Activated T-cell treated with anti-CD3 and anti-CD28 coated beads, Interleukin-2, amount 50 U/mL, for 24 hours (primary cell): ENCODE results near the gene UBFD1.
"Not testable (repeated sequence)": the region's sequence is repeated elsewhere in the genome, so short reads cannot be mapped to it uniquely, and the experiment has no call there.

Experiments used
- DNase-seq: peaks from one replicate; pipeline ENCODE4 v3.0.0-alpha.2; 2020
- H3K27ac Mint-ChIP-seq: 2 replicates; pipeline ENCODE4 v1.8.0; 2020; ENCODE audit warnings: mild to moderate bottlenecking, mixed read lengths
- H3K27me3 Mint-ChIP-seq: 2 replicates; pipeline ENCODE4 v1.8.0; 2020; ENCODE audit warnings: mixed read lengths
- H3K36me3 Mint-ChIP-seq: 2 replicates; pipeline ENCODE4 v1.8.0; 2020; ENCODE audit warnings: low read depth, mixed read lengths
- H3K4me1 Mint-ChIP-seq: 2 replicates; pipeline ENCODE4 v1.8.0; 2020; ENCODE audit warnings: low read depth, mixed read lengths
- H3K4me3 Mint-ChIP-seq: 2 replicates; pipeline ENCODE4 v1.8.0; 2020; ENCODE audit warnings: mild to moderate bottlenecking, moderate library complexity, mixed read lengths
- H3K9me3 Mint-ChIP-seq: 2 replicates; pipeline ENCODE4 v1.8.0; 2020; ENCODE audit warnings: mixed read lengths

Gene UBFD1

GRCh38 chr16:23538919-23539278 is 18.6 kb upstream of the UBFD1 start:
- Mint-ChIP-seq H3K4me3 (no peak overlapping the region), H3K36me3 (peaks cover 93% of the 10 kb centered on the region), H3K9me3 (no peaks in the 10 kb centered on the region), H3K27me3 (no peaks in the 10 kb centered on the region), H3K4me1 (peaks cover 10% of the 10 kb centered on the region), H3K27ac (peak overlapping the region; percentile 87)
- DNase-seq = no peak

DNA sequence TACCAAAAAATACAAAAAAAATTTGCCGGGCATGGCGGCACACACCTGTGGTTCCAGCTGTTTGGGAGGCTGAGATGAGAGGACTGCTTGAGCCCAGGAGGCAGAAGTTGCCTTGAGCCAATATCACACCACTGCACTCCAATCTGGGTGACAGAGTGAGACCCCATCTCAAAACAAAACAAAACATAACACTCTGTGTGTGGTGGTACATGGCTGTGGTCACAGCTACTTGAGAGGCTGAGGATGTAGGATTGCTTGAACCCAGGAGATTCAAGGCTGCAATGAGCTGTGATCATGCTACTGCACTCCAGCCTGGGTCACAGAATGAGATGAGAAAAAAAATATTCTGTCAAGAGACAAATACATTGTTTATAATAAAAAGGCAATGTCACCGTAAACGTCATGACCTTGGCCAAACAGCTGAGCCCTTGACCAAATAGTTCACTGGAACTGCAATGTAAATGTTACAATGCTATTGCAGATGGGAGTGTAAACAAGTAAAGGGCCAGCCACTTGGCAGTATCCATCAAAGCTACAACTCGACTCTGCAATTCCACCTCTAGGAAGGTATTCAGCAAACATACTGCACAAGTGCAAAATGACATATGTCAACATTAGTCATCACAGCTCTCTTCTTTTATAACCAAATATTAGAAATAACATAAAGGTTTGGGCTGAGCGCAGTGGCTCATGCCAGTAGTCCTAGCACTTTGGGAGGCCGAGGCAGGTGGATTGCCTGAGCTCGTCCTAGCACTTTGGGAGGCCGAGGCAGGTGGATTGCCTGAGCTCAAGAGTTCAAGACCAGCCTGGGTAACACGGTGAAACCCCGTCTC is 17.3 kb upstream of the UBFD1 start:
- Mint-ChIP-seq H3K4me1 (peaks cover 10% of the 10 kb centered on the region), H3K27ac (no peak overlapping the region), H3K9me3 (no peaks in the 10 kb centered on the region), H3K27me3 (no peaks in the 10 kb centered on the region), H3K36me3 (peaks cover 92% of the 10 kb centered on the region), H3K4me3 (no peak overlapping the region)
- DNase-seq = no peak

DNA sequence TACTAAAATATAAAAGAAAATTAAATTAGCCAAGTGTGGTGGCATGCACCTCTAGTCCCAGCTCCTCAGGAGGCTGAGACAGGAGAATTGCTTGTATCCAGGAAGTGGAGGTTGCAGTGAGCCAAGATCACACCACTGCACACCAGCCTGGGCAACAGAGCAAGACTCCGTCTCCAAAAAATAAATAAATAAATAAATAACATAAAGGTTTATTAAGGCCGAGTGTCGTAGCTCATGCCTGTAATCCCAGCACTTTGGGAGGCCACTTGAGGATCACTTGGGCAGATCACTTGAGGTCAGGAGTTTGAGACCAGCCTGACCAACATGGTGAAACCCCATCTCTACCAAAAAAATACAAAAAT is 16.7 kb upstream of the UBFD1 start:
- peaks cover 92% of the 10 kb centered on the region for H3K36me3 Mint-ChIP-seq
- not testable (repeated sequence) for H3K4me3 Mint-ChIP-seq, H3K9me3 Mint-ChIP-seq, H3K27ac Mint-ChIP-seq, DNase-seq, H3K27me3 Mint-ChIP-seq
- peaks cover 10% of the 10 kb centered on the region for H3K4me1 Mint-ChIP-seq

GRCh38 chr16:23544436-23544835 is 13.1 kb upstream of the UBFD1 start:
- Mint-ChIP-seq H3K36me3 (peaks cover 94% of the 10 kb centered on the region), H3K27ac (no peak overlapping the region), H3K27me3 (no peaks in the 10 kb centered on the region)

DNA sequence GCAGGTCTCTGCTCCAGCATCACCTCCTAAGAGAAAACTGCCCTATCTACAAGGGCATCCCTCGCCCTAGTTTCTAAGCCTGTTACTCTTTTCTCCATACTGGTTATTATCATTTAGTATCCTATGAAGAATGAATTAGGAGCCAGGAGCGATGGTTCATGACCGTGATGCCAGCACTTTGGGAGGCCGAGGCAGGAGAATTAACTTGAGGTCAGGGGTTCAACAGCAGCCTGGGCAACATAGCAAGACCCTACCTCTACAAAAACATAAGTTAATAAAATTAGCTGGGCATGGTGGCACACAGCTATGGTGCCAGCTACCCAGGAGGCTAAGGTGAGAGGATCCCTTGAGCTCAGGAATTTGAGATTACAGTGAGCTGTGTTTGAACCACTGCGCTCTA is 7.6 kb upstream of the UBFD1 start:
- Mint-ChIP-seq H3K4me3 (no peak overlapping the region), H3K4me1 (peaks cover 6% of the 10 kb centered on the region), H3K36me3 (peaks cover 87% of the 10 kb centered on the region), H3K27ac (no peak overlapping the region), H3K9me3 (no peaks in the 10 kb centered on the region), H3K27me3 (no peaks in the 10 kb centered on the region)
- no peak for DNase-seq

More at GRCh38 chr16:23544436-23544835, 13.1 kb upstream of the UBFD1 start:
- Mint-ChIP-seq H3K4me3 (no peak overlapping the region), H3K4me1 (no peaks in the 10 kb centered on the region), H3K9me3 (no peaks in the 10 kb centered on the region)
- DNase-seq = no peak

GRCh38 chr16:23552161-23552560 is 5.4 kb upstream of the UBFD1 start:
- H3K9me3 Mint-ChIP-seq = no peaks in the 10 kb centered on the region
- peaks cover 26% of the 10 kb centered on the region for H3K4me1 Mint-ChIP-seq
- peaks cover 73% of the 10 kb centered on the region for H3K36me3 Mint-ChIP-seq
- H3K27ac Mint-ChIP-seq = no peak overlapping the region
- DNase-seq = no peak
- H3K4me3 Mint-ChIP-seq = no peak overlapping the region
- H3K27me3 Mint-ChIP-seq = no peaks in the 10 kb centered on the region

DNA sequence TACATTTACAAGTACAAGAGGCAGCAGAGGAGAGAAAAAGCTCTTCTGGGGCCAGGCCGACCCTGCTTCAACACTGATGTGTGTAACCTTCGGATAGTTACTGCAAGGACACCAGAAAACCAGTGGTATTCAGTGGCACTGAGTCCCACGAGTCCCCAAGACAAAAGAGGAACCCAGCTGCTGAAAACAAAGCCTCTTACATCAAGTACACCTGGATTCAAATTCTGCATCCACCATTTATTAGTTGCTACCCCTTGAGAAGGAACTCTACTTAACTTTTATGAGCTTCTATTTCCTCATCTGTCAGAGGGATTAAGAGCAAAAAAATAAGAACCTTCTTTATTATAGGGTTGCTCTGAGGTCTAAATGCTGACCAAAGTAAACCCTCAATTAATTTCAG is 3.0 kb upstream of the UBFD1 start:
- Mint-ChIP-seq H3K4me1 (peaks cover 38% of the 10 kb centered on the region), H3K27me3 (no peaks in the 10 kb centered on the region), H3K4me3 (no peak overlapping the region), H3K9me3 (no peaks in the 10 kb centered on the region), H3K27ac (peak overlapping the region; percentile 56), H3K36me3 (peaks cover 61% of the 10 kb centered on the region)
- no peak for DNase-seq

DNA sequence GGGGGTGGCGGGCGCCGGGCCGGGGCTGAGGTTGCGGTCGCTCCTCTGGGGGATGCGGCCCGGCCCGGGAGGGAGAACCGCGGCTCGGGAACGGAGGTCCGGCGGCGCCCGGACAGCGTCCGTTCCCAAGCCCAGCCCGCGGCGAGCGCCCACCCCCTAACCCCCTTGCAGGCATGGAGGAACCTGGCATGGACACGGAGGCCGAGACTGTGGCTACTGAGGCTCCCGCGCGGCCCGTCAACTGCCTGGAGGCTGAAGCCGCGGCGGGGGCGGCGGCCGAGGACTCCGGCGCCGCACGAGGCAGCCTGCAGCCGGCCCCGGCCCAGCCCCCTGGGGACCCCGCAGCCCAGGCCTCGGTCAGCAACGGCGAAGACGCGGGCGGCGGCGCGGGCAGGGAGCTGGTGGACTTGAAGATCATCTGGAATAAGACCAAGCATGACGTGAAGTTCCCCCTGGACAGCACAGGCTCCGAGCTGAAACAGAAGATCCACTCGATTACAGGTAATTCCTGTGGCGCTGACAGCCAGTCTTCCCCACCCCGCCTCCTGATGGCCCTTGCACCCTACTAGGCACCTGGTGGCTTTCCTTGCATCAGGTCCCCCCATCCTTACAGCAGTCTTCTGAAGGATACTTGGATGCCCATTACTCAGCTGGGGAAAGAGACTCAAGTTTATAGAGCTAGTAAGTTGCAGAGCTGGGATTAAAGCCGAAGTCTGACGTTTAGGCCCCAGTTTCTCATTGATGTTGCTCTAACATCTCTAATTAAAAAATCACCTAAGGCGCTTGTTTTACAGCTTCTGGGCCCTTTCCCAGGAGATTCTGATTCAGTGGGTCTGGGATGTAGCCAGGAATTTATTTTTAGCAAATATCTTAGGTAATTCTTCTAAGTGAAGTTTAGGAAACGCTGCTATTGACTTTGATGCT is 514 bp downstream of the UBFD1 start:
- no peaks in the 10 kb centered on the region for H3K9me3 Mint-ChIP-seq
- no peak for DNase-seq
- H3K36me3 Mint-ChIP-seq = peaks cover 66% of the 10 kb centered on the region

GRCh38 chr16:23561586-23561985 is 4.1 kb downstream of the UBFD1 start:
- Mint-ChIP-seq H3K9me3 (no peaks in the 10 kb centered on the region), H3K4me3 (no peak overlapping the region), H3K4me1 (peaks cover 27% of the 10 kb centered on the region), H3K27ac (peak overlapping the region; percentile 71), H3K27me3 (no peaks in the 10 kb centered on the region), H3K36me3 (peaks cover 83% of the 10 kb centered on the region)
- no peak for DNase-seq

More for the DNA sequence above, 514 bp downstream of the UBFD1 start:
- H3K27me3 Mint-ChIP-seq = no peaks in the 10 kb centered on the region
- H3K27ac Mint-ChIP-seq = peak overlapping the region; percentile 97
- H3K4me1 Mint-ChIP-seq = peaks cover 48% of the 10 kb centered on the region
- peak overlapping the region; percentile 93 for H3K4me3 Mint-ChIP-seq

- H3K27me3 Mint-ChIP-seq = no peaks in the 10 kb centered on the region
- no peak overlapping the region for H3K4me3 Mint-ChIP-seq
- H3K9me3 Mint-ChIP-seq = no peaks in the 10 kb centered on the region
- no peak overlapping the region for H3K27ac Mint-ChIP-seq
- peaks cover 87% of the 10 kb centered on the region for H3K36me3 Mint-ChIP-seq
- no peak for DNase-seq
- H3K4me1 Mint-ChIP-seq = peaks cover 22% of the 10 kb centered on the region
These were observed 5.0 kb downstream of the UBFD1 start for GRCh38 chr16:23562505-23562904.

DNA sequence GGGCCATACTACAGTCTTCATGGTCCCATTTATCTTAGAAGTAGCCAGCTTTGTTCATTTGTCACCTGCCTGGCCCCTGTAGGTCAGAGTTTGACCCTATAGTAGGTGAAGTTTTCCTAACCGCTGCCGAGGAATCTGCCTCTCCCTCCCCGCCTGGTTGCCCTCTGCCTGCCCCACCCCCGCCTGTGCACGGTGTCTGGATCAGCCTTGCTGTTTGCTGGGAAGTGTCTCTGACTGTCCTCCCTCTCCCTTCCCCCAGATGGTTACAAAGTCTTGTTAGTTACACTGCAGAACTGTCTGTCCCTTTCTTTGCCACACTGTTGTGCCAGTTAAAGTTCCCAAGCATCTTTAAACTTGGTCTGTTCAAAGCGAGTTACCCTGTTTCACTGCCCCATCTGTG is 5.7 kb downstream of the UBFD1 start:
- Mint-ChIP-seq H3K4me1 (peaks cover 22% of the 10 kb centered on the region), H3K27ac (peak overlapping the region; percentile 61), H3K4me3 (no peak overlapping the region), H3K27me3 (no peaks in the 10 kb centered on the region), H3K9me3 (no peaks in the 10 kb centered on the region), H3K36me3 (peaks cover 92% of the 10 kb centered on the region)
- DNase-seq = no peak

DNA sequence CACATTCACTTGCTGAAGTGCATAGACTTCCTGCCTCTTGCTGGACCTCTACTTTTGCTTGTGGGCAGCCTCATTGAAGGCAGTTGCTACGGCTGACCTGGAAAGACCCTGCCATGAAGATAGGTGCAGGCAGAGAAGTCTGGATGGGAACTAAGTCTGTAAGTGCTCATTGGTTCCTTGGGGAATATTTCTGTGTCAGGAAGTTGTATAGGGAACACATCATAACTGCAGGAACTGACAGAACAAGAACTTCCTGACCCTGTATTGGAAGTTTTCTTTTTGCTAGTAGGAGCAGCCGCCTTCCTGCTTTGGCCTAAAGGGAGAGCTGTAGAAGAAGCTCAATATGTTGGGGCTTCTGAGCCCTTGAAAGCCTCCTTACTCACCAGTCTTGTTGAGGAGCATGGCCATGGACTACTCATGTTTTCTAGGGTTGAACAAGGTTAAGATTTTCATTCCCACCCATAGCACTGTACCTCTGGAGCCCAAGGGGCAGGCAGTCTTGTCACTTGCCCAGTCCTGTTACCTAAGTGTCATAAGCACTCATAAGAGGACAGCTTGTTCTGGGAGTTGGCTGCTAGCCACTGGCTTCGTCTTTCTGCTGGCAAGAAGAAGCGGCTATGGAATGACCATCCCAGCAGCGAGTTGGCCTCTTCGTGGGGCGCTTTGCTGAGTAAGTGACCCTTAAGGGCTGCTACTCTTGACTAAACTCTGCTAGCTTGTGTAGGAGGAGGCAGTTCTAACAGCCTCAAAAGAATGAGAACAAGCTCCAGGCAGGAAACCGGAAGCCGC is 7.2 kb downstream of the UBFD1 start:
- H3K27ac Mint-ChIP-seq = peak overlapping the region; percentile 26
- H3K4me3 Mint-ChIP-seq = no peak overlapping the region
- peaks cover 7% of the 10 kb centered on the region for H3K4me1 Mint-ChIP-seq
- H3K36me3 Mint-ChIP-seq = peaks cover 96% of the 10 kb centered on the region
- DNase-seq = no peak
- H3K9me3 Mint-ChIP-seq = no peaks in the 10 kb centered on the region
- no peaks in the 10 kb centered on the region for H3K27me3 Mint-ChIP-seq

DNA sequence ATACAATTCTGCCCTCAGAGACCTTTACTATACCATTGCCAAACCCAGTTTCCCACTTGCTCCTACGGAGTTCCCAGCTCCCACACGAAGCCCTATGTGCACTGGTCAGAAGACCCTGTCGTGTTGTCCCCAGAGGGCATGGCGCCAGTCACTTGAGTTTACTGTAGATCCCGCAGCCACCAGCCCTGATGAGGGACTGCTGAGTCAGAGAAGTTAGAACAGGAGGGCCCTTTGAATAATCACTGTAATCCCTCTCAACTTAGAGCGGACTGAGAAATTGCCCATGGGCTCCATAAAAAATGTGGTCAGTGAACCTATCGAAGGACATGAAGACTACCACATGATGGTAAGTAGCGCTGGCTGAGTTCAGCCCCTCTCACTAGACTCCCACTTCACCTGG is 9.2 kb downstream of the UBFD1 start:
- no peaks in the 10 kb centered on the region for H3K27me3 Mint-ChIP-seq
- no peak for DNase-seq
- no peak overlapping the region for H3K27ac Mint-ChIP-seq
- no peaks in the 10 kb centered on the region for H3K9me3 Mint-ChIP-seq
- H3K4me3 Mint-ChIP-seq = no peak overlapping the region
- H3K36me3 Mint-ChIP-seq = peaks cover 97% of the 10 kb centered on the region
- H3K4me1 Mint-ChIP-seq = no peaks in the 10 kb centered on the region

- Mint-ChIP-seq H3K27ac (peak overlapping the region; percentile 52), H3K4me1 (no peaks in the 10 kb centered on the region), H3K36me3 (peaks cover 97% of the 10 kb centered on the region), H3K27me3 (no peaks in the 10 kb centered on the region), H3K4me3 (no peak overlapping the region), H3K9me3 (no peaks in the 10 kb centered on the region)
- DNase-seq = no peak
These were observed 10.1 kb downstream of the UBFD1 start for GRCh38 chr16:23567602-23568001.
